Psoas muscle (tissue), 8 donors: ENCODE results near the gene OR4D1. TPM values are rescaled to one million over a fixed set of nuclear protein-coding genes. Genes with fewer than 3 reads are reported as not detected.

Experiments used
- ATAC-seq, 4 donors: fragments of 200-7000 bp; cut with Tn5 transposase; one replicate each; pipeline ENCODE4 v1.9.1; 2020; ENCODE audit warnings: moderate library complexity in 3 of 4, mild to moderate bottlenecking in 2 of 4
- DNase-seq, 2 donors: peaks; one replicate each; pipeline ENCODE4 v3.0.0-alpha.2; 2020
- H3K27ac ChIP-seq: fragments of 200-600 bp; one replicate; pipeline ENCODE4 v1.8.0; 2022
- H3K27me3 ChIP-seq, 3 donors: fragments of 200-600 bp in 1 of 3; one replicate each; pipeline versions ENCODE4 v1.6.1 to v1.8.0; 2013 to 2022; ENCODE audit warnings: low read length in 2 of 3, mild to moderate bottlenecking in 2 of 3, moderate library complexity in 1 of 3; ENCODE audit not compliant: insufficient read depth in 3 of 3
- H3K36me3 ChIP-seq, 2 donors: fragments of 200-600 bp in 1 of 2; one replicate each; pipeline versions ENCODE4 v1.6.1 to v1.8.0; 2013 to 2022; ENCODE audit warnings: low read depth in 1 of 2, mild to moderate bottlenecking in 1 of 2, moderate library complexity in 1 of 2; ENCODE audit not compliant: insufficient read depth in 1 of 2
- H3K4me1 ChIP-seq: fragments of 200-600 bp; one replicate; pipeline ENCODE4 v1.8.0; 2022
- H3K4me3 ChIP-seq: fragments of 200-600 bp; one replicate; pipeline ENCODE4 v1.8.0; 2022; ENCODE audit warnings: mild to moderate bottlenecking
- H3K9me3 ChIP-seq: fragments of 200-600 bp; one replicate; pipeline ENCODE4 v1.8.0; 2022
- CTCF ChIP-seq: fragments of 200-600 bp; IDR thresholded peaks from one replicate; pipeline ENCODE4 v1.8.0; 2022; ENCODE audit warnings: antibody characterized with exemption
- WGBS, 3 donors: extraction: QIAGEN DNeasy Blood & Tissue Kit; methylation state at CpG; one replicate each; pipeline versions ENCODE4 v1.1.6 to v1.1.7; 2013; 5-methylcytosine and 5-hydroxymethylcytosine counted together
- intact Hi-C, 2 donors: fragments of 100-400 bp; cut with DNase I; formaldehyde crosslinking; loops; one replicate each; pipeline versions ENCODE4 v1.11.0 to v1.14.2; 2022
- polyA plus RNA-seq, 3 donors: library from polyadenylated mRNA; stranded (reverse); fragments of 200-250 nt; gene quantifications; one replicate each; pipeline ENCODE4 v1.2.3, GENCODE V29; 2013
- total RNA-seq, 4 donors: library from RNA; stranded (reverse); fragmentation: NEBNext Ultra II Directional in 2 of 4; extraction: Animal tissue kit (Norgen Biotek cat#: 25700) in 2 of 4; gene quantifications; one replicate each; pipeline versions ENCODE4 v1.2.1 to v1.2.4, GENCODE V29; 2021 to 2023
- donor health status: healthy with polysubstance abuse.
- donor health status: DM: no; HTN: no; CAD: no; lungs with moderate emphysema.
- donor health status: Bipolar disorder and iron deficiency.
- donor health status: healthy.
- donor health status: DM: yes; HTN: yes; CAD: no.
- donor health status: DM: no; HTN: no; CAD: no.
- donor health status: DM: no; HTN: no; CAD: no.
- donor health status: DM: yes; HTN: yes; CAD: no.

OR4D1 gene
- total and polyA plus RNA-seq, 7 donors: 0.03 TPM; not detected in 5

GRCh38 chr17:58184986-58185761, 37.0 kb downstream of the OR4D1 start:
- TF ChIP-seq CTCF: no peak
- intact Hi-C loops: loop anchor here in 1 of 2 donors (5.0 kb wide), 1 partner anchor 48 kb away; no protein-coding TSS in a partner anchor
- ATAC-seq (no peak), DNase-seq (no peak)
- H3K9me3 ChIP-seq: no peaks in the 10 kb centered on the region
- H3K4me3 ChIP-seq: no peak overlapping the region
- no peaks in the 10 kb centered on the region for H3K4me1 ChIP-seq
- no peaks in the 10 kb centered on the region for H3K36me3 ChIP-seq
- WGBS, 3 donors: 72 to 79% (median 78%) methylated on average over 8 of the region's 8 CpGs
- no peak overlapping the region for H3K27ac ChIP-seq
- peaks cover 0 to 18% (median 0%) of the 10 kb centered on the region in 3 donors for H3K27me3 ChIP-seq

- Histone ChIP-seq H3K4me1 (no peaks in the 10 kb centered on the region), H3K4me3 (no peak overlapping the region), H3K36me3 (no peaks in the 10 kb centered on the region), H3K27me3 (peaks cover 0 to 20% (median 7%) of the 10 kb centered on the region in 3 donors), H3K27ac (no peak overlapping the region), H3K9me3 (no peaks in the 10 kb centered on the region)
- WGBS, 3 donors: 75 to 79% (median 79%) methylated on average over 4 of the region's 4 CpGs
- TF ChIP-seq CTCF: no peak
- intact Hi-C loops: loop anchor here in 1 of 2 donors (5.0 kb wide), 1 partner anchor 49 kb away; no protein-coding TSS in a partner anchor
- no peak for DNase-seq
- no peak for ATAC-seq
These were observed 38.4 kb downstream of the OR4D1 start for GRCh38 chr17:58186591-58186990.

DNA sequence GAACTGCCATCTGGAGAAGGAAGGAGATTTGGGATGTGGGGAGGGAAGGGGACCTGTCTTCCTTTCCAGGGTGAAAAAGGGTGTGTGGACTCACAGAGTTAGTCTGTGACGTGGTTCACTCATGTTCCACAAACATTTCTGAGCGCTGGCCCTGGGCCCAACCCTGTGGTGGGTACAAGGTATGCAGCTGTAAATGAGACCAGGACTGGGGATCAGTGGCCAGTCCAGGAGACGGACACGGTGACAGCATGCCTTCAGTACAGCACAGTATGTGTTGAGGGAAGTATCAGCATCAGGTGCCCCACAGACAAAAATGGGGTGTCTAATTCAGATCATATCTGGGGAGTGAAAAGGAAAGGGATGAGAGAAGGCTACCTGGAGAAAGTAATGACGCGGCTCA, 38.9 kb downstream of the OR4D1 start:
- DNase-seq: no peak
- WGBS, 3 donors: 86 to 90% (median 88%) methylated on average over 6 of the region's 6 CpGs
- no peak for TF ChIP-seq CTCF

GRCh38 chr17:58187675-58188074, 39.5 kb downstream of the OR4D1 start:
- no peak for TF ChIP-seq CTCF
- Histone ChIP-seq H3K36me3 (no peaks in the 10 kb centered on the region), H3K27me3 (peaks cover 0 to 20% (median 9%) of the 10 kb centered on the region in 3 donors), H3K27ac (no peak overlapping the region), H3K9me3 (no peaks in the 10 kb centered on the region), H3K4me1 (no peaks in the 10 kb centered on the region), H3K4me3 (no peak overlapping the region)
- no peak for ATAC-seq
- DNase-seq: no peak
- WGBS, 3 donors: 41 to 43% (median 42%) methylated on average over 7 of the region's 7 CpGs
- intact Hi-C loops: loop anchor here in 1 of 2 donors (5.0 kb wide), 1 partner anchor 50 kb away; no protein-coding TSS in a partner anchor

More for the DNA sequence above, 38.9 kb downstream of the OR4D1 start:
- Histone ChIP-seq H3K36me3 (no peaks in the 10 kb centered on the region), H3K9me3 (no peaks in the 10 kb centered on the region), H3K4me1 (no peaks in the 10 kb centered on the region), H3K27ac (no peak overlapping the region), H3K27me3 (peaks cover 0 to 20% (median 7%) of the 10 kb centered on the region in 3 donors), H3K4me3 (no peak overlapping the region)
- intact Hi-C loops: loop anchor here in 1 of 2 donors (5.0 kb wide), 1 partner anchor 50 kb away; no protein-coding TSS in a partner anchor
- no peak for ATAC-seq
